ENCODE results near the gene MRI1. TPM values are rescaled to one million over a fixed set of nuclear protein-coding genes. Genes with fewer than 3 reads are reported as not detected.

The MRI1 gene
- total and polyA plus RNA-seq, 2 donors (not counting 3 experiments of a cell fraction or from before 2014, with no cell fraction given), result 56.2 to 63.2 TPM

- no peak for DNase-seq (ENCODE audit: low read depth, low spot score)
- Histone ChIP-seq H3K4me3 (replicated peaks in 1 of 3; ENCODE audit: insufficient read depth in 1 of 3, low read depth in 1 of 3, low read length in 3 of 3) (no peak overlapping the region), H4K20me1 (replicated peaks; ENCODE audit: control insufficient read depth, extremely low read depth, insufficient read depth, low read length) (no peaks in the 10 kb centered on the region), H3K27ac (ENCODE audit: insufficient read depth, low read depth, low read length) (no peak overlapping the region), H3K27me3 (ENCODE audit: control insufficient read depth in 2 of 2, insufficient read depth in 2 of 2, low read length in 2 of 2) (no peaks in the 10 kb centered on the region), H3K9me3 (replicated peaks; ENCODE audit: control insufficient read depth, insufficient read depth, low read length) (no peaks in the 10 kb centered on the region), H3K9ac (replicated peaks; ENCODE audit: extremely low read depth, insufficient read depth, low read length) (no peak overlapping the region), H3K36me3 (ENCODE audit: control insufficient read depth in 2 of 2, extremely low read depth in 1 of 2, insufficient read depth in 2 of 2, low read length in 2 of 2) (no peaks in the 10 kb centered on the region), H3K4me1 (ENCODE audit: control insufficient read depth, extremely low read depth, insufficient read depth, low read length) (peaks cover 15% of the 10 kb centered on the region), H3K79me2 (ENCODE audit: control insufficient read depth, insufficient read depth, low read length) (no peaks in the 10 kb centered on the region), H3K9me1 (replicated peaks; ENCODE audit: control insufficient read depth, extremely low read depth, insufficient read depth, low read length) (no peaks in the 10 kb centered on the region), H2AFZ (ENCODE audit: low read depth, low read length) (no peak overlapping the region), H3K4me2 (ENCODE audit: insufficient read depth, low read length) (no peak overlapping the region)
- POLR2A ChIA-PET, result no interaction called here
- FAIRE-seq, result no peak
- BruUV-seq (replicated peaks), result no TSS peak
- TF ChIP-seq FOS (IDR thresholded peaks at IDR 0.05; ENCODE audit: borderline replicate concordance, insufficient read depth, low read length) (no peak), POLR2A (IDR thresholded peaks at IDR 0.05; ENCODE audit: low read depth, low read length) (no peak), GATA2 (IDR thresholded peaks at IDR 0.05; ENCODE audit: insufficient read depth, insufficient read length, low read depth, low read length) (no peak), MAX (IDR thresholded peaks at IDR 0.05; ENCODE audit: insufficient read depth, insufficient read length) (no peak), POLR2AphosphoS5 (IDR thresholded peaks at IDR 0.05; ENCODE audit: insufficient read depth, low read depth, low read length) (no peak), EZH2 (IDR thresholded peaks at IDR 0.05; ENCODE audit: borderline replicate concordance, low read depth, low read length, severe bottlenecking) (no peak), MYC (IDR thresholded peaks at IDR 0.05; ENCODE audit: low read depth, low read length) (no peak), JUN (IDR thresholded peaks at IDR 0.05; ENCODE audit: borderline replicate concordance, insufficient read depth, insufficient read length, low read depth) (no peak)
- TF ChIP-seq, protein P1, sequence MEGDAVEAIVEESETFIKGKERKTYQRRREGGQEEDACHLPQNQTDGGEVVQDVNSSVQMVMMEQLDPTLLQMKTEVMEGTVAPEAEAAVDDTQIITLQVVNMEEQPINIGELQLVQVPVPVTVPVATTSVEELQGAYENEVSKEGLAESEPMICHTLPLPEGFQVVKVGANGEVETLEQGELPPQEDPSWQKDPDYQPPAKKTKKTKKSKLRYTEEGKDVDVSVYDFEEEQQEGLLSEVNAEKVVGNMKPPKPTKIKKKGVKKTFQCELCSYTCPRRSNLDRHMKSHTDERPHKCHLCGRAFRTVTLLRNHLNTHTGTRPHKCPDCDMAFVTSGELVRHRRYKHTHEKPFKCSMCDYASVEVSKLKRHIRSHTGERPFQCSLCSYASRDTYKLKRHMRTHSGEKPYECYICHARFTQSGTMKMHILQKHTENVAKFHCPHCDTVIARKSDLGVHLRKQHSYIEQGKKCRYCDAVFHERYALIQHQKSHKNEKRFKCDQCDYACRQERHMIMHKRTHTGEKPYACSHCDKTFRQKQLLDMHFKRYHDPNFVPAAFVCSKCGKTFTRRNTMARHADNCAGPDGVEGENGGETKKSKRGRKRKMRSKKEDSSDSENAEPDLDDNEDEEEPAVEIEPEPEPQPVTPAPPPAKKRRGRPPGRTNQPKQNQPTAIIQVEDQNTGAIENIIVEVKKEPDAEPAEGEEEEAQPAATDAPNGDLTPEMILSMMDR (IDR thresholded peaks at IDR 0.05; ENCODE audit: extremely low read depth in 1 of 2, insufficient read depth in 1 of 2, low read depth in 1 of 2, low read length in 2 of 2), result no peak
- dilution Hi-C loops (cut with MboI; ENCODE audit: extremely low pct_ligation_motif_present, low sequenced_read_pairs) (no loop called here), intact Hi-C loops (cut with micrococcal nuclease) (no loop called here)
- CTCF ChIA-PET, result no interaction called here
Observed at GRCh38 chr19:13742756-13743155, 21.6 kb upstream of the MRI1 start.

All from endothelial cell of umbilical vein (primary cell).